Endothelial cell of umbilical vein (primary cell): Measurements from ENCODE around the gene SYNE3. TPM values are rescaled to one million over a fixed set of nuclear protein-coding genes. Genes with fewer than 3 reads are reported as not detected.

Experiments
- BruUV-seq: library from RNA; stranded (reverse); fragments of 400-500 nt; replicated peaks from 2 replicates; lab custom pipeline; 2021; lab: Mats Ljungman, UMichigan
- CTCF ChIA-PET: fragments of 300-600, 350-600 bp; sonication (Branson Sonifier 250); formaldehyde crosslinking; loops from one replicate; lab custom pipeline; 2021; ENCODE audit warnings: antibody characterized with exemption, inconsistent platforms; lab: Charles Lee
- POLR2A ChIA-PET: fragments of 300-600, 350-600 bp; sonication (Branson Sonifier 250); formaldehyde crosslinking; loops from one replicate; lab custom pipeline; 2021; ENCODE audit warnings: antibody characterized with exemption, inconsistent platforms; lab: Charles Lee
- DNase-seq: peaks from one replicate; pipeline ENCODE4 v3.0.0-alpha.2; 2011; ENCODE audit warnings: low read depth, low spot score
- FAIRE-seq: peaks from 2 replicates; lab custom pipeline; 2011; peaks lifted over from hg19 to GRCh38; lab: Jason Lieb, UNC
- H2AFZ ChIP-seq: 2 replicates; pipeline ENCODE4 v1.6.0; 2012; ENCODE audit warnings: low read depth, low read length, control low read depth, inconsistent platforms
- H3K27ac ChIP-seq: 2 replicates; pipeline ENCODE4 v1.5.1; 2011; ENCODE audit warnings: low read depth, mild to moderate bottlenecking, control low read depth, low read length, moderate library complexity; ENCODE audit not compliant: insufficient read depth
- H3K27me3 ChIP-seq, 2 experiments: 2 replicates each; pipeline versions ENCODE4 v1.6.0 to v1.6.1; 2011; ENCODE audit warnings: low read length in 2 of 2, mixed read lengths in 1 of 2; ENCODE audit not compliant: control insufficient read depth in 2 of 2, insufficient read depth in 2 of 2
- H3K36me3 ChIP-seq, 2 experiments: 2 replicates in 1 of 2; 3 replicates in 1 of 2; pipeline ENCODE4 v1.5.1; 2011; ENCODE audit warnings: low read length in 2 of 2, mild to moderate bottlenecking in 1 of 2, moderate library complexity in 1 of 2; ENCODE audit not compliant: control insufficient read depth in 2 of 2, insufficient read depth in 2 of 2; ENCODE audit errors: extremely low read depth in 1 of 2
- H3K4me1 ChIP-seq: 3 replicates; pipeline ENCODE4 v1.5.1; 2011; ENCODE audit warnings: mild to moderate bottlenecking, low read length; ENCODE audit not compliant: control insufficient read depth, insufficient read depth; ENCODE audit errors: extremely low read depth
- H3K4me2 ChIP-seq: 2 replicates; pipeline ENCODE4 v1.6.1; 2011; ENCODE audit warnings: low read length, control low read depth, mixed read lengths; ENCODE audit not compliant: insufficient read depth
- H3K4me3 ChIP-seq, 3 experiments: fragments of 200-600 bp in 1 of 3; sonication (generic), shearing (Covaris generic) in 1 of 3; replicated peaks in 1 of 3; 2 replicates each; pipeline ENCODE4 v1.5.1; 2011 to 2016; ENCODE audit warnings: control low read depth in 3 of 3, low read length in 3 of 3, mild to moderate bottlenecking in 2 of 3, inconsistent platforms in 1 of 3, low read depth in 1 of 3, moderate library complexity in 1 of 3; ENCODE audit not compliant: insufficient read depth in 1 of 3
- H3K79me2 ChIP-seq: 2 replicates; pipeline ENCODE4 v1.6.0; 2012; ENCODE audit warnings: low read length, inconsistent platforms; ENCODE audit not compliant: control insufficient read depth, insufficient read depth
- H3K9ac ChIP-seq: replicated peaks from 2 replicates; pipeline ENCODE3; 2011; ENCODE audit warnings: low read length, control low read depth; ENCODE audit not compliant: insufficient read depth; ENCODE audit errors: extremely low read depth
- H3K9me1 ChIP-seq: replicated peaks from 3 replicates; pipeline ENCODE4 v1.6.0; 2011; ENCODE audit warnings: mild to moderate bottlenecking, low read length; ENCODE audit not compliant: control insufficient read depth, insufficient read depth; ENCODE audit errors: extremely low read depth
- H3K9me3 ChIP-seq: replicated peaks from 2 replicates; pipeline ENCODE4 v1.5.1; 2012; ENCODE audit warnings: low read length, inconsistent platforms; ENCODE audit not compliant: control insufficient read depth, insufficient read depth
- H4K20me1 ChIP-seq: replicated peaks from 2 replicates; pipeline ENCODE3; 2011; ENCODE audit warnings: mild to moderate bottlenecking, low read length; ENCODE audit not compliant: control insufficient read depth, insufficient read depth; ENCODE audit errors: extremely low read depth
- CTCF ChIP-seq, 2 donors: IDR thresholded peaks; 1 replicate in 1 of 2; 2 replicates in 1 of 2; pipeline ENCODE4 v1.5.1; 2011; ENCODE audit warnings: low read length in 2 of 2, mild to moderate bottlenecking in 2 of 2, moderate library complexity in 2 of 2, control low read depth in 1 of 2, inconsistent platforms in 1 of 2, low read depth in 1 of 2; ENCODE audit not compliant: insufficient read depth in 1 of 2; ENCODE audit errors: extremely low read depth in 1 of 2
- EZH2 ChIP-seq: IDR thresholded peaks from 2 replicates; pipeline ENCODE4 v1.6.1; 2012; ENCODE audit warnings: borderline replicate concordance, low read depth, mild to moderate bottlenecking, moderate library complexity, low read length, inconsistent platforms; ENCODE audit not compliant: severe bottlenecking
- FOS ChIP-seq: IDR thresholded peaks from 2 replicates; pipeline ENCODE4 v1.6.1; 2011; ENCODE audit warnings: mild to moderate bottlenecking, low read length, moderate library complexity, borderline replicate concordance; ENCODE audit not compliant: insufficient read depth
- GATA2 ChIP-seq: IDR thresholded peaks from 2 replicates; pipeline ENCODE4 v1.7.0; 2011; ENCODE audit warnings: low read depth, mild to moderate bottlenecking, moderate library complexity, mixed read lengths, low read length; ENCODE audit not compliant: insufficient read length, insufficient read depth
- JUN ChIP-seq: IDR thresholded peaks from 2 replicates; pipeline ENCODE4 v1.6.1; 2011; ENCODE audit warnings: borderline replicate concordance, low read depth; ENCODE audit not compliant: insufficient read length, insufficient read depth
- MYC ChIP-seq: IDR thresholded peaks from one replicate; pipeline ENCODE4 v1.6.1; 2011; ENCODE audit warnings: mild to moderate bottlenecking, low read depth, low read length
- POLR2A ChIP-seq: IDR thresholded peaks from 2 replicates; pipeline ENCODE4 v1.6.1; 2012; ENCODE audit warnings: low read depth, mild to moderate bottlenecking, control low read depth, low read length
- POLR2AphosphoS5 ChIP-seq: IDR thresholded peaks from 2 replicates; pipeline ENCODE4 v1.6.1; 2012; ENCODE audit warnings: low read depth, mild to moderate bottlenecking, control low read depth, low read length, moderate library complexity; ENCODE audit not compliant: insufficient read depth
- dilution Hi-C: fragments of 300-500 bp; cut with MboI; formaldehyde crosslinking; loops from one replicate; pipeline ENCODE4 v1.15.0; 2019; ENCODE audit warnings: low sequenced_read_pairs; ENCODE audit not compliant: extremely low pct_ligation_motif_present
- intact Hi-C: fragments of 100-400 bp; cut with micrococcal nuclease; formaldehyde crosslinking; loops from one replicate; pipeline ENCODE4 v1.10.0; 2022
- polyA plus RNA-seq, 4 experiments: library from polyadenylated mRNA; depleted of rRNA in 3 of 4; stranded (reverse) in 3 of 4; unstranded in 1 of 4; fragments of >200 nt; gene quantifications; 2 replicates each; pipeline versions ENCODE4 v1.2.1 to v1.2.3, GENCODE V29; 2011 to 2012; ENCODE audit warnings: missing spikeins in 1 of 4
- total RNA-seq: library from RNA; stranded (reverse); gene quantifications from 2 replicates; pipeline ENCODE4 v1.2.3, GENCODE V29; 2021
- TF ChIP-seq, protein P1 (sequence below): IDR thresholded peaks from 2 replicates; pipeline ENCODE4 v1.6.1; 2011; ENCODE audit not compliant: insufficient read depth, insufficient read length

SYNE3 gene
- total and polyA plus RNA-seq, 2 donors (not counting 3 experiments of a cell fraction or from before 2014, with no cell fraction given), result 3.0 to 18.8 TPM

- Histone ChIP-seq H3K9ac (no peak overlapping the region), H3K9me1 (no peaks in the 10 kb centered on the region), H4K20me1 (no peaks in the 10 kb centered on the region), H3K4me1 (peaks cover 4% of the 10 kb centered on the region), H3K27ac (no peak overlapping the region), H3K4me2 (no peak overlapping the region), H3K4me3 (no peak overlapping the region), H3K27me3 (no peaks in the 10 kb centered on the region), H2AFZ (no peak overlapping the region), H3K9me3 (no peaks in the 10 kb centered on the region), H3K79me2 (no peaks in the 10 kb centered on the region), H3K36me3 (no peaks in the 10 kb centered on the region)
- TF ChIP-seq CTCF (IDR thresholded peaks at IDR 0.05; ENCODE audit: extremely low read depth in 1 of 2, insufficient read depth in 1 of 2, low read depth in 1 of 2, low read length in 2 of 2) (no peak), FOS (no peak), GATA2 (no peak), EZH2 (no peak), JUN (no peak), MYC (no peak), POLR2AphosphoS5 (no peak), POLR2A (no peak)
- TF ChIP-seq, protein P1, sequence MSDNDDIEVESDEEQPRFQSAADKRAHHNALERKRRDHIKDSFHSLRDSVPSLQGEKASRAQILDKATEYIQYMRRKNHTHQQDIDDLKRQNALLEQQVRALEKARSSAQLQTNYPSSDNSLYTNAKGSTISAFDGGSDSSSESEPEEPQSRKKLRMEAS, result no peak
- ChIA-PET POLR2A (no interaction called here), CTCF (interaction anchor here (0.7 kb wide), 1 partner anchor 43 kb away, joined by 3 read pairs; no protein-coding TSS in a partner anchor)
- no TSS peak for BruUV-seq
- no peak for FAIRE-seq
- dilution Hi-C loops, result no loop called here
- intact Hi-C loops, result no loop called here
- DNase-seq, result no peak
These were observed 27.9 kb downstream of the SYNE3 start for GRCh38 chr14:95488376-95489213.
